Smooth muscle cell (in vitro differentiated cells): Measurements from ENCODE around the gene IL17C. TPM values are rescaled to one million over a fixed set of nuclear protein-coding genes. Genes with fewer than 3 reads are reported as not detected.

Experiments
- DNase-seq: peaks from one replicate; lab custom pipeline; 2025; ENCODE audit not compliant: unreplicated experiment; lab: John Stamatoyannopoulos, UW
- H2AFZ ChIP-seq: fragments of 200-600 bp; sonication (generic); 2 replicates; pipeline ENCODE4 v1.6.0; 2016; ENCODE audit warnings: antibody characterized with exemption, low read depth, mild to moderate bottlenecking
- H3F3A ChIP-seq: fragments of 200-600 bp; sonication (generic); 2 replicates; pipeline ENCODE4 v1.6.0; 2017; ENCODE audit warnings: antibody characterized with exemption, low read depth
- H3K27ac ChIP-seq: fragments of 200-600 bp; sonication (generic); 2 replicates; pipeline ENCODE4 v1.5.1; 2016; ENCODE audit warnings: low read depth, mild to moderate bottlenecking
- H3K27me3 ChIP-seq: fragments of 200-600 bp; sonication (generic); 2 replicates; pipeline ENCODE4 v1.6.1; 2016; ENCODE audit warnings: low read depth, mild to moderate bottlenecking
- H3K36me3 ChIP-seq: fragments of 200-600 bp; sonication (generic); 2 replicates; pipeline ENCODE4 v1.5.1; 2016; ENCODE audit warnings: low read depth
- H3K4me1 ChIP-seq: fragments of 200-600 bp; sonication (generic); 2 replicates; pipeline ENCODE4 v1.5.1; 2016; ENCODE audit warnings: low read depth
- H3K4me2 ChIP-seq: fragments of 200-600 bp; sonication (generic); 2 replicates; pipeline ENCODE4 v1.6.0; 2016; ENCODE audit warnings: mild to moderate bottlenecking
- H3K4me3 ChIP-seq: fragments of 200-600 bp; sonication (generic); 2 replicates; pipeline ENCODE4 v1.5.1; 2016; ENCODE audit warnings: mild to moderate bottlenecking
- H3K79me2 ChIP-seq: fragments of 200-600 bp; sonication (generic); 2 replicates; pipeline ENCODE4 v1.6.0; 2016; ENCODE audit warnings: low read depth, mild to moderate bottlenecking
- H3K9ac ChIP-seq: fragments of 200-600 bp; sonication (generic); 2 replicates; pipeline ENCODE4 v1.6.0; 2016; ENCODE audit warnings: low read depth
- H3K9me3 ChIP-seq: fragments of 200-600 bp; sonication (generic); replicated peaks from 2 replicates; pipeline ENCODE4 v1.5.1; 2016; ENCODE audit warnings: low read depth
- H4K20me1 ChIP-seq: fragments of 200-600 bp; sonication (generic); 2 replicates; pipeline ENCODE4 v1.6.0; 2016; ENCODE audit warnings: low read depth
- WGBS: methylation state at CpG from one replicate; pipeline ENCODE4 v1.1.7; 2016; ENCODE audit warnings: low lambda C conversion rate; 5-methylcytosine and 5-hydroxymethylcytosine counted together
- polyA plus RNA-seq: library from polyadenylated mRNA; unstranded; fragments of >200 nt; fragmentation: Nextera tagmentation; extraction: Ambion mirVana; gene quantifications from 2 replicates; pipeline ENCODE4 v1.2.1, GENCODE V29; 2016
- total RNA-seq: library from RNA; depleted of rRNA; stranded (reverse); fragments of >200 nt; gene quantifications from 2 replicates; pipeline ENCODE4 v1.2.3, GENCODE V29; 2014
- TF ChIP-seq, protein P1 (sequence below): fragments of 200-600 bp; sonication (generic); IDR thresholded peaks from 2 replicates; pipeline ENCODE4 v1.5.1; 2017; ENCODE audit warnings: borderline replicate concordance, mild to moderate bottlenecking, antibody characterized with exemption; ENCODE audit not compliant: insufficient read depth, poor library complexity, severe bottlenecking

The IL17C gene
- total and polyA plus RNA-seq, 2 experiments from 2014 or later: not detected

- Histone ChIP-seq H3K79me2 (no peaks in the 10 kb centered on the region), H3K27ac (no peak overlapping the region), H3K4me3 (no peak overlapping the region), H3K9me3 (no peaks in the 10 kb centered on the region), H3K36me3 (no peaks in the 10 kb centered on the region), H3K9ac (no peak overlapping the region), H3K27me3 (peaks cover 38% of the 10 kb centered on the region), H2AFZ (no peak overlapping the region), H4K20me1 (no peaks in the 10 kb centered on the region), H3K4me2 (no peak overlapping the region), H3K4me1 (peaks cover 14% of the 10 kb centered on the region), H3F3A (no peaks in the 10 kb centered on the region)
- TF ChIP-seq, protein P1, sequence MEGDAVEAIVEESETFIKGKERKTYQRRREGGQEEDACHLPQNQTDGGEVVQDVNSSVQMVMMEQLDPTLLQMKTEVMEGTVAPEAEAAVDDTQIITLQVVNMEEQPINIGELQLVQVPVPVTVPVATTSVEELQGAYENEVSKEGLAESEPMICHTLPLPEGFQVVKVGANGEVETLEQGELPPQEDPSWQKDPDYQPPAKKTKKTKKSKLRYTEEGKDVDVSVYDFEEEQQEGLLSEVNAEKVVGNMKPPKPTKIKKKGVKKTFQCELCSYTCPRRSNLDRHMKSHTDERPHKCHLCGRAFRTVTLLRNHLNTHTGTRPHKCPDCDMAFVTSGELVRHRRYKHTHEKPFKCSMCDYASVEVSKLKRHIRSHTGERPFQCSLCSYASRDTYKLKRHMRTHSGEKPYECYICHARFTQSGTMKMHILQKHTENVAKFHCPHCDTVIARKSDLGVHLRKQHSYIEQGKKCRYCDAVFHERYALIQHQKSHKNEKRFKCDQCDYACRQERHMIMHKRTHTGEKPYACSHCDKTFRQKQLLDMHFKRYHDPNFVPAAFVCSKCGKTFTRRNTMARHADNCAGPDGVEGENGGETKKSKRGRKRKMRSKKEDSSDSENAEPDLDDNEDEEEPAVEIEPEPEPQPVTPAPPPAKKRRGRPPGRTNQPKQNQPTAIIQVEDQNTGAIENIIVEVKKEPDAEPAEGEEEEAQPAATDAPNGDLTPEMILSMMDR: no peak
- 58% methylated on average over 22 of the region's 28 CpGs for WGBS
- DNase-seq: no peak
Measured at GRCh38 chr16:88688013-88688778, 49.8 kb downstream of the IL17C start.

Other genes starting within 250 kb of the IL17C start
- 0.99 and 1.2 TPM in 2 replicates for gene ZFPM1, start 185.3 kb upstream of the IL17C start, total RNA-seq
- 4.9 and 6.6 TPM in 2 replicates for gene ZFPM1, start 185.3 kb upstream of the IL17C start, polyA plus RNA-seq
- gene ZC3H18, start 68.2 kb upstream of the IL17C start, total RNA-seq: 5.9 and 14.6 TPM in 2 replicates
- 30.4 and 36.1 TPM in 2 replicates for gene ZC3H18, start 68.2 kb upstream of the IL17C start, polyA plus RNA-seq
- 158 and 181 TPM in 2 replicates for gene CYBA, start 12.5 kb downstream of the IL17C start, total RNA-seq
- gene CYBA, start 12.5 kb downstream of the IL17C start, polyA plus RNA-seq: 388 and 490 TPM in 2 replicates
- gene MVD, start 24.5 kb downstream of the IL17C start, total RNA-seq: 25.7 and 46.1 TPM in 2 replicates
- 85.9 and 113 TPM in 2 replicates for gene MVD, start 24.5 kb downstream of the IL17C start, polyA plus RNA-seq
- gene SNAI3, start 47.9 kb downstream of the IL17C start, total RNA-seq: 0.22 and 0.81 TPM in 2 replicates
- gene SNAI3, start 47.9 kb downstream of the IL17C start, polyA plus RNA-seq: 1.4 and 3.3 TPM in 2 replicates
- gene RNF166, start 67.8 kb downstream of the IL17C start, total RNA-seq: 6.5 and 10.1 TPM in 2 replicates
- gene RNF166, start 67.8 kb downstream of the IL17C start, polyA plus RNA-seq: 16.2 and 17.3 TPM in 2 replicates
- gene CTU2, start 67.9 kb downstream of the IL17C start, total RNA-seq: 5.8 and 6.6 TPM in 2 replicates
- 16.4 and 21.3 TPM in 2 replicates for gene CTU2, start 67.9 kb downstream of the IL17C start, polyA plus RNA-seq
- 59.2 and 62.1 TPM in 2 replicates for gene PIEZO1, start 146.6 kb downstream of the IL17C start, total RNA-seq
- 70.9 and 107 TPM in 2 replicates for gene PIEZO1, start 146.6 kb downstream of the IL17C start, polyA plus RNA-seq
- gene CDT1, start 165.2 kb downstream of the IL17C start, total RNA-seq: 2.1 and 5.3 TPM in 2 replicates
- gene CDT1, start 165.2 kb downstream of the IL17C start, polyA plus RNA-seq: 9.0 and 13.3 TPM in 2 replicates
- gene APRT, start 173.4 kb downstream of the IL17C start, total RNA-seq: 72.5 and 143 TPM in 2 replicates
- 200 and 216 TPM in 2 replicates for gene APRT, start 173.4 kb downstream of the IL17C start, polyA plus RNA-seq
- 13.4 and 20.8 TPM in 2 replicates for gene GALNS, start 218.4 kb downstream of the IL17C start, total RNA-seq
- 19.5 and 21.3 TPM in 2 replicates for gene GALNS, start 218.4 kb downstream of the IL17C start, polyA plus RNA-seq
- gene TRAPPC2L, start 218.6 kb downstream of the IL17C start, total RNA-seq: 17.9 and 36.3 TPM in 2 replicates
- 125 and 130 TPM in 2 replicates for gene TRAPPC2L, start 218.6 kb downstream of the IL17C start, polyA plus RNA-seq
- not detected in 2 replicates for gene PABPN1L, start 228.1 kb downstream of the IL17C start, total RNA-seq
- gene PABPN1L, start 228.1 kb downstream of the IL17C start, polyA plus RNA-seq: 0.27 TPM in 1 of 2 replicates, not detected in the other